ENCODE results near the gene COL27A1. TPM values are rescaled to one million over a fixed set of nuclear protein-coding genes. Genes with fewer than 3 reads are reported as not detected.

COL27A1 gene
- total RNA-seq, 6 experiments from 2014 or later: 22.2 to 24.1 (median 23.4) TPM

DNA sequence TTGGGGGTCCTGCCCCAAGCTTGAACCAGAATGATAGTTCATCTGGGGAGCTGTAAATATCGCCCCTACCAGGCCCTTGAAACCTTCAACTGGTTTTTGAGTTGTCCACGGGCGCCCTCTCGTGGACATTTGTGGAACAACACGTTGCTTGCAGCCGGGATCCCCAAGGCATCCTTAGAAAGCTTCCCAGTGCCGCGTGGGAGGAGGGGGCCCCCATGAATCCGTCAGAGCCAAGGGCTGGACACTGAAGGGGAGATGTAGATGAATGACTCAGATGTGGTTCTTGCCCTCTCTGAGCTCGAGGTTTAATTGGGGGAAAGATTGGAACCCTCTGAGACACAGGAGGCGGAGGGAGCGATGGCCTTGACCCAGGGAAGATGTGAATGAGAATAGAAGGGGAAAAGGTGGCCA is 135.7 kb downstream of the COL27A1 start:
- 0 out of 2 replicates have a peak, but pooled peaks cover 1% of the 10 kb centered on the region for H3K27me3 Mint-ChIP-seq (ENCODE audit: insufficient read depth)
- H3K9me3 Mint-ChIP-seq: peaks cover 4% of the 10 kb centered on the region; the same call in 1 of the 2 replicates
- H3K27ac Mint-ChIP-seq: peak overlapping the region; percentile 51
- H3K4me1 Mint-ChIP-seq (ENCODE audit: low read depth): peaks cover 34% of the 10 kb centered on the region
- TF ChIP-seq, protein P1, sequence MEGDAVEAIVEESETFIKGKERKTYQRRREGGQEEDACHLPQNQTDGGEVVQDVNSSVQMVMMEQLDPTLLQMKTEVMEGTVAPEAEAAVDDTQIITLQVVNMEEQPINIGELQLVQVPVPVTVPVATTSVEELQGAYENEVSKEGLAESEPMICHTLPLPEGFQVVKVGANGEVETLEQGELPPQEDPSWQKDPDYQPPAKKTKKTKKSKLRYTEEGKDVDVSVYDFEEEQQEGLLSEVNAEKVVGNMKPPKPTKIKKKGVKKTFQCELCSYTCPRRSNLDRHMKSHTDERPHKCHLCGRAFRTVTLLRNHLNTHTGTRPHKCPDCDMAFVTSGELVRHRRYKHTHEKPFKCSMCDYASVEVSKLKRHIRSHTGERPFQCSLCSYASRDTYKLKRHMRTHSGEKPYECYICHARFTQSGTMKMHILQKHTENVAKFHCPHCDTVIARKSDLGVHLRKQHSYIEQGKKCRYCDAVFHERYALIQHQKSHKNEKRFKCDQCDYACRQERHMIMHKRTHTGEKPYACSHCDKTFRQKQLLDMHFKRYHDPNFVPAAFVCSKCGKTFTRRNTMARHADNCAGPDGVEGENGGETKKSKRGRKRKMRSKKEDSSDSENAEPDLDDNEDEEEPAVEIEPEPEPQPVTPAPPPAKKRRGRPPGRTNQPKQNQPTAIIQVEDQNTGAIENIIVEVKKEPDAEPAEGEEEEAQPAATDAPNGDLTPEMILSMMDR (IDR thresholded peaks at IDR 0.05): peak; percentile 100
- DNase-seq: peak; percentile 58
- no peak overlapping the region for H3K4me3 Mint-ChIP-seq
- peaks cover 48% of the 10 kb centered on the region for H3K36me3 Mint-ChIP-seq (ENCODE audit: low read depth)

DNA sequence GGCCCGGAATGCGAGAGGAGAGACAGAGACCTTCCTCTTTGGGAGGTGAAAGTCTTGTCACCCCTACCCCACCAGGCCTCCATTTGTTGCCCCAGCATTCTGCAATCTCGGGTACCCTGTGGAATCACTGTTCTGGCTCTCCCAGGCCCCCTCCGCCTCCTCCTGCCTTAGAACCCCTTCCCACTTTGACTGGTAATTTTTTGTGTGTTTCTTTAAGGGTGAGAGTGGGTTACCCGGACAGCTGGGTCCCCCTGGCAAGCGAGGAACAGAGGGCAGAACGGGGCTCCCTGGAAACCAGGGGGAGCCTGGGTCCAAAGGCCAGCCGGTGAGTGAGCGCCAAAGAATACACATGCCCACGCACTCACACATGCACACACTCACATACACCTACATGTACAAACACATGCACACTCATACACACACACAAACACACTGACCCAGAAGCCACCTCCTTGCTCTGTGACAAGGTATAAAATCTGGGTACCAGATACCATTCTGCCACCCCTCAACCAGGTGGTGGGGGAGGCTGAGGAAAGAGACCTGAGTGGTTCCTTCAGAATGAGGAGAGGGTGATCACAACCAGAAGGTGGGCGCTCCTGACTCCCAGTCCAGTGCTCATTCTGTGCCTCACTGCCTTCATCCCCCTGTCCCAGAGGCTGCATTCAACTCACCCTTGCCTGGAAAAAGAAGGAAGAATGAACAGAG is 136.7 kb downstream of the COL27A1 start:
- Mint-ChIP-seq H3K27me3 (ENCODE audit: insufficient read depth) (0 out of 2 replicates have a peak, but pooled peaks cover 1% of the 10 kb centered on the region), H3K4me3 (no peak overlapping the region), H3K4me1 (ENCODE audit: low read depth) (peaks cover 24% of the 10 kb centered on the region), H3K27ac (no peak overlapping the region), H3K9me3 (peaks cover 4% of the 10 kb centered on the region; the same call in 1 of the 2 replicates), H3K36me3 (ENCODE audit: low read depth) (peaks cover 55% of the 10 kb centered on the region)
- DNase-seq: no peak
- TF ChIP-seq, protein P1 (IDR thresholded peaks at IDR 0.05): no peak

DNA sequence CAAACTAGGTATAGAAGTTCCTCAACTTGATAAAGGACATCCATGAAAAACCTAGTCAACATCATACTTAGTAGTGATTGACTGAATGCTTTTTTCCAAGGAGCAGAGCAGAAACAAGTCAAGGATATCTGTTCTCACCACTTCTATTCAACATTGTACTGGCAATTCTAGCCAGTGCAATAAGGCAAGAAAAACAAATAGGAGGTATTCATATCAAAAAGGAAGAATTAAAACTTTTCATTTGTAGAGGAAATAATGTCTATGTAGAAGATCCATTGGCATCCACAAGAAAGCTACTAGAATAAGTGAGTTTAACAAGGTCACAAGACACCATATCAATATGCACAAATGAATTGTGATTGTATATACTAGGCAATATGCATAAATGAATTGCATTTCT is 139.3 kb downstream of the COL27A1 start:
- Mint-ChIP-seq H3K36me3 (ENCODE audit: low read depth) (peaks cover 53% of the 10 kb centered on the region), H3K27me3 (ENCODE audit: insufficient read depth) (peaks cover 3% of the 10 kb centered on the region; the same call in 1 of the 2 replicates), H3K27ac (no peak overlapping the region), H3K4me1 (ENCODE audit: low read depth) (peaks cover 8% of the 10 kb centered on the region), H3K4me3 (no peak overlapping the region), H3K9me3 (peaks cover 4% of the 10 kb centered on the region; the same call in 1 of the 2 replicates)
- DNase-seq: no peak
- TF ChIP-seq, protein P1 (IDR thresholded peaks at IDR 0.05): no peak

DNA sequence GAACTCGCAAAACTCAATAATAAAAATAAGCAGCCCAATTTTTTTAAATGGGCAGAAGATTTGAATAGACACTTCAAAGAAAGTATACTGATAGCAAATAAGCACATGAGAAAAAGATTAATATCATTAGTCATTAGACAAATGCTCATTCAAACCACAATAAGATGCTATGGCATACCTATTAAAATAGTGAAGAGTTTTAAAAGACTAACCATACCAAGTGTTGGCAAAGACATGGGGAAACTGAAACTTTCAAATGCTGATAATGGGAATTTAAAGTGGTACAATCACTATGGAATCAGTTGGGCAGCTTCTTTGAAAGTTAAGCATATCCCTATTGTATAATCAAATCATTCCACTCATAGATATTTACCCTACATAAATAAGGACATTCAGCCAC is 141.0 kb downstream of the COL27A1 start:
- H3K4me1 Mint-ChIP-seq (ENCODE audit: low read depth): peaks cover under 1% of the 10 kb centered on the region
- peaks cover 4% of the 10 kb centered on the region; the same call in 1 of the 2 replicates for H3K9me3 Mint-ChIP-seq
- TF ChIP-seq, protein P1 (IDR thresholded peaks at IDR 0.05): no peak
- peaks cover 2% of the 10 kb centered on the region; the same call in 1 of the 2 replicates for H3K27me3 Mint-ChIP-seq (ENCODE audit: insufficient read depth)
- H3K4me3 Mint-ChIP-seq: no peak overlapping the region
- peaks cover 45% of the 10 kb centered on the region for H3K36me3 Mint-ChIP-seq (ENCODE audit: low read depth)
- no peak overlapping the region for H3K27ac Mint-ChIP-seq
- no peak for DNase-seq

DNA sequence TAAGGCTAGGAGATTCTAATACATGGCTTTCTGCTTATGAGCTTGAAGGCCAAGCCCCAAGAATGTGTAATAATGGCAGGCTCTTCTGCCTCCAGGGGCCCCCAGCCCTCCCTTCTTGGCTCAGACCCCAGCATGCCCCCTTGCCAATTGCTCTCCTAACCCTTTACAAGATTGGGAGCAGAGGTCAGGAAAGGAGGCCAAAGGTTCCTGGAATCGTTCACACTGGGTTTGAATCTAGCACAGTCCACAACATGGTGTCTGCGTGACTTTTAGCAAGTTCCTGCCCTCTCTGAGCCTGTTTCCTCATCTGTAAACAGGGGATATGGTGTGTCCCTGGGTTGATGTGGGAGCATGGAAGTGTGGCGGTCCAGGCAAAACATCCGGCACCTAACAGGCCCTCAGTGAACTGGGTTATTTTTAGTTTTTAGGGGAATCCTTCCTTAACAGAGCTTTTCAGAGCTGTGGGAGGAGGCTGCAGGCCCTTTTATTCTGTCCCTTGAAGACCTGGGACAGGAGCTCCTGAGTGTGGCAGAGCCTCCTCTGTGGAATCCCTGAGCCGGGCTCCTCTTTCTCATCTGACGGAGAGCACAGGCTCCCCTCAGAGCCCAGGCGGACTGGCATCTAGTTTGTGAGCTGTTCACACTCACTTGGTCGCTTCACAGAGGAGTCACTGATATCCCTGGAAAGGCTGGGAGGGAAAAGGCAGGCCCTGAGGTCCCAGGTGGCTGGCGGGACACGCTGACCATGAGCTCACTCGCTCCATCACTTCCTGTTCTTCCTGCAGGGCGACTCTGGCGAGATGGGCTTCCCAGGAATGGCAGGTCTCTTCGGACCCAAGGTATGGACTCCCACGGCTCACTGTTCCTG is 144.2 kb downstream of the COL27A1 start:
- peaks cover 3% of the 10 kb centered on the region; the same call in 1 of the 2 replicates for H3K9me3 Mint-ChIP-seq
- H3K27ac Mint-ChIP-seq: no peak overlapping the region
- H3K4me1 Mint-ChIP-seq (ENCODE audit: low read depth): no peaks in the 10 kb centered on the region
- H3K36me3 Mint-ChIP-seq (ENCODE audit: low read depth): peaks cover 28% of the 10 kb centered on the region
- TF ChIP-seq, protein P1 (IDR thresholded peaks at IDR 0.05): no peak
- no peak for DNase-seq
- H3K4me3 Mint-ChIP-seq: no peak overlapping the region
- peaks cover 2% of the 10 kb centered on the region; the same call in 1 of the 2 replicates for H3K27me3 Mint-ChIP-seq (ENCODE audit: insufficient read depth)

Data from HFFc6 (cell line).